GM12878 (cell line): Measurements from ENCODE around the gene ZNF841. TPM values are rescaled to one million over a fixed set of nuclear protein-coding genes. Genes with fewer than 3 reads are reported as not detected.

Source experiments
- ATAC-seq: fragments of 200-7000 bp; cut with Tn5 transposase; 3 replicates; pipeline ENCODE4 v1.9.1; 2020; ENCODE audit warnings: mild to moderate bottlenecking, moderate library complexity
- BruUV-seq: library from RNA; stranded (reverse); fragments of 400-500 nt; replicated peaks from 2 replicates; lab custom pipeline; 2021; lab: Mats Ljungman, UMichigan
- CTCF ChIA-PET: fragments of 300-600 bp; sonication (Branson Sonifier 250); formaldehyde crosslinking; extraction: SDS; loops from one replicate; lab custom pipeline; 2021; ENCODE audit warnings: inconsistent platforms; lab: Yijun Ruan, JAX
- POLR2A ChIA-PET: fragments of 350-600 bp; formaldehyde crosslinking; extraction: SDS; loops from one replicate; lab custom pipeline; 2021; ENCODE audit warnings: inconsistent platforms; lab: Charles Lee
- RAD21 ChIA-PET: fragments of 300-600 bp; sonication (Branson Sonifier 250); formaldehyde crosslinking; loops from one replicate; lab custom pipeline; 2023; ENCODE audit warnings: antibody characterized with exemption; ENCODE audit not compliant: unreplicated experiment; lab: Charles Lee
- SMC1A ChIA-PET: fragments of 300-600 bp; sonication (Branson Sonifier 250); formaldehyde crosslinking; loops from one replicate; lab custom pipeline; 2023; ENCODE audit not compliant: unreplicated experiment, uncharacterized antibody; lab: Charles Lee
- DNase-seq: peaks from one replicate; pipeline ENCODE4 v3.0.0-alpha.2; 2011; ENCODE audit warnings: low read depth, low spot score
- FAIRE-seq: peaks from 3 replicates; lab custom pipeline; 2011; peaks lifted over from hg19 to GRCh38; lab: Jason Lieb, UNC
- H2AFZ ChIP-seq: 2 replicates; pipeline ENCODE4 v1.6.0; 2011; ENCODE audit warnings: low read depth, low read length, control low read depth; ENCODE audit not compliant: control insufficient read depth
- H3K27ac ChIP-seq: 2 replicates; pipeline ENCODE4 v1.5.1; 2011; ENCODE audit warnings: control low read depth; ENCODE audit not compliant: control insufficient read depth, insufficient read depth
- H3K27me3 ChIP-seq, 2 experiments: replicated peaks in 1 of 2; 2 replicates each; pipeline versions ENCODE4 v1.6.0 to v1.6.1; 2011; ENCODE audit warnings: low read length in 1 of 2; ENCODE audit not compliant: control insufficient read depth in 2 of 2, insufficient read depth in 2 of 2
- H3K36me3 ChIP-seq, 2 experiments: 2 replicates each; pipeline ENCODE4 v1.5.1; 2011; ENCODE audit warnings: low read length in 1 of 2; ENCODE audit not compliant: control insufficient read depth in 2 of 2, insufficient read depth in 2 of 2
- H3K4me1 ChIP-seq: 2 replicates; pipeline ENCODE4 v1.6.1; 2011; ENCODE audit warnings: mild to moderate bottlenecking, low read length, moderate library complexity, mixed read lengths; ENCODE audit not compliant: control insufficient read depth, insufficient read depth
- H3K4me2 ChIP-seq: 2 replicates; pipeline ENCODE4 v1.6.0; 2011; ENCODE audit warnings: control low read depth; ENCODE audit not compliant: control insufficient read depth, insufficient read depth
- H3K4me3 ChIP-seq: fragments of 200-600 bp; sonication (generic); 2 replicates; pipeline ENCODE4 v1.5.1; 2016
- H3K79me2 ChIP-seq: 2 replicates; pipeline ENCODE4 v1.6.0; 2011; ENCODE audit warnings: low read length; ENCODE audit not compliant: control insufficient read depth, insufficient read depth
- H3K9ac ChIP-seq: 2 replicates; pipeline ENCODE4 v1.8.0; 2011; ENCODE audit warnings: low read length, control low read depth, mixed read lengths; ENCODE audit not compliant: control insufficient read depth, insufficient read depth
- H3K9me3 ChIP-seq: replicated peaks from 3 replicates; pipeline ENCODE4 v1.5.1; 2011; ENCODE audit warnings: mild to moderate bottlenecking, low read length; ENCODE audit not compliant: control insufficient read depth, insufficient read depth
- H4K20me1 ChIP-seq: 2 replicates; pipeline ENCODE4 v1.6.0; 2011; ENCODE audit not compliant: control insufficient read depth, insufficient read depth
- CHD4 ChIP-seq: fragments of 200-600 bp; sonication (generic); IDR thresholded peaks from 2 replicates; pipeline ENCODE4 v1.6.1; 2016; ENCODE audit warnings: mild to moderate bottlenecking
- CREM ChIP-seq: IDR thresholded peaks from 2 replicates; pipeline ENCODE4 v1.6.1; 2014; ENCODE audit warnings: antibody characterized with exemption, low read depth
- HDAC6 ChIP-seq: fragments of 200-600 bp; sonication (generic); IDR thresholded peaks from one replicate; pipeline ENCODE4 v1.8.0; 2017; ENCODE audit warnings: antibody characterized with exemption; ENCODE audit not compliant: unreplicated experiment
- POU2F2 ChIP-seq: IDR thresholded peaks from 3 replicates; pipeline ENCODE4 v1.6.1; 2011; ENCODE audit warnings: low read depth, mild to moderate bottlenecking, low read length, borderline replicate concordance
- TAF1 ChIP-seq: IDR thresholded peaks from 2 replicates; pipeline ENCODE4 v1.6.1; 2011; ENCODE audit warnings: mild to moderate bottlenecking, low read depth, low read length, borderline replicate concordance
- TCF7 ChIP-seq: IDR thresholded peaks from 2 replicates; pipeline ENCODE4 v1.6.1; 2014; ENCODE audit warnings: antibody characterized with exemption, borderline replicate concordance
- ZNF207 ChIP-seq: fragments of 450-650 bp; IDR thresholded peaks from 2 replicates; pipeline ENCODE4 v1.6.1; 2014; ENCODE audit warnings: antibody characterized with exemption, mild to moderate bottlenecking, borderline replicate concordance
- WGBS: methylation state at CpG from one replicate; pipeline ENCODE4 v1.1.6; 2016; ENCODE audit warnings: low lambda C conversion rate; ENCODE audit not compliant: insufficient replicate concordance, insufficient coverage; ENCODE audit errors: missing lambda C conversion rate; 5-methylcytosine and 5-hydroxymethylcytosine counted together
- in situ Hi-C: fragments of 300-500 bp; cut with MboI; formaldehyde crosslinking; loops from 9 replicates; pipeline ENCODE4 v1.14.3; 2018; ENCODE audit warnings: mixed read lengths
- intact Hi-C: fragments of 100-400 bp; cut with micrococcal nuclease; formaldehyde crosslinking; loops from one replicate; pipeline ENCODE4 v1.14.2; 2022; ENCODE audit not compliant: unreplicated experiment
- polyA plus RNA-seq, 11 experiments: library from polyadenylated mRNA; depleted of rRNA in 4 of 11; unstranded in 6 of 11; stranded (reverse) in 5 of 11; fragments of >200 nt; fragmentation: Nextera tagmentation in 4 of 11; fragmentation: Illumina TruSeq in 1 of 11; extraction: Ambion mirVana in 4 of 11; extraction: Trizol in 1 of 11; gene quantifications; 1 replicate in 1 of 11; 2 replicates in 10 of 11; pipeline versions ENCODE4 v1.2.1 to v1.2.3, GENCODE V29; 2011 to 2016; ENCODE audit warnings: inconsistent platforms in 2 of 11, missing spikeins in 2 of 11, low read depth in 1 of 11
- total RNA-seq, 4 experiments: library from RNA; depleted of rRNA in 3 of 4; stranded (reverse); fragments of >200 nt in 3 of 4; fragmentation: Illumina TruSeq in 1 of 4; extraction: Trizol in 1 of 4; gene quantifications; 2 replicates each; pipeline versions ENCODE4 v1.2.1 to v1.2.3, GENCODE V29; 2013 to 2021
- TF ChIP-seq, protein P1 (sequence below): fragments of 450-650 bp; IDR thresholded peaks from 2 replicates; pipeline ENCODE4 v1.6.1; 2017; ENCODE audit warnings: mild to moderate bottlenecking
- TF ChIP-seq, protein P2 (sequence below): fragments of 450-650 bp; IDR thresholded peaks from 2 replicates; pipeline ENCODE4 v1.6.1; 2017; ENCODE audit warnings: mild to moderate bottlenecking, moderate library complexity
- TF ChIP-seq, protein P3 (sequence below): IDR thresholded peaks from 2 replicates; pipeline ENCODE4 v1.6.1; 2012; ENCODE audit warnings: improper control_type of control experiment, low read depth, low read length; ENCODE audit not compliant: insufficient replicate concordance
- TF ChIP-seq, protein P4 (sequence below), 3 experiments: IDR thresholded peaks in 2 of 3; conservative IDR thresholded peaks in 1 of 3; 2 replicates each; pipeline ENCODE4 v1.5.1; 2011; ENCODE audit warnings: low read depth in 3 of 3, low read length in 3 of 3, mild to moderate bottlenecking in 3 of 3, control low read depth in 2 of 3, moderate library complexity in 2 of 3, inconsistent platforms in 1 of 3, mixed read lengths in 1 of 3; ENCODE audit not compliant: control insufficient read depth in 2 of 3, insufficient read depth in 1 of 3; ENCODE audit errors: extremely low read depth in 1 of 3

The ZNF841 gene
- total and polyA plus RNA-seq, 10 of the 15 experiments (the other 5 are each of a cell fraction or from before 2014, with no cell fraction given) = 1.4 to 15.0 (median 8.2) TPM

DNA sequence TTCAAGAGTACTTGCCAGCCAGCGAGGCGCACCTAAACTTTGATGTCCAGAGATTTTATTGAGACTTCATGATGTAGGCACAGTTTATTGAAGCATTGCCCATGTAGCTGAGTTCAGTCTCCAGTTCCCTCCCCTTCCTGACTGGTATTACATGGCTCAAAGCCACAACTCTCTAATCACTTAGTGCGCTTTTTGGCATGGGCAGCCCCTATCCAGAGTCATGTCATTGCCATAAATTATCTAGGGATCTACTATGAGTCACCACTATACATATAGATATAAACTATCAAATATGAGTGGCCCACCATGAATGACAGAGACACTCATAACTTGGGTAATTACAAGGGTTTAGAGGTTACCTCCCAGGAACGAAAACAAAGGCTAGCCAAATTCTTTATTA is 75.1 kb downstream of the ZNF841 start:
- RAD21 ChIA-PET = no interaction called here
- Histone ChIP-seq H3K9ac (no peak overlapping the region), H2AFZ (no peak overlapping the region), H3K4me3 (no peak overlapping the region), H3K79me2 (no peaks in the 10 kb centered on the region), H3K9me3 (peaks cover 51% of the 10 kb centered on the region), H3K27me3 (no peaks in the 10 kb centered on the region), H3K4me2 (no peak overlapping the region), H3K36me3 (peaks cover 4 to 52% of the 10 kb centered on the region in 2 experiments), H4K20me1 (no peaks in the 10 kb centered on the region), H3K27ac (no peak overlapping the region), H3K4me1 (no peaks in the 10 kb centered on the region)
- 96% methylated on average over 4 of the region's 4 CpGs for WGBS
- CTCF ChIA-PET = no interaction called here
- SMC1A ChIA-PET = no interaction called here
- intact Hi-C loops = no loop called here
- no TSS peak for BruUV-seq
- in situ Hi-C loops = no loop called here
- POLR2A ChIA-PET = no interaction called here
- FAIRE-seq (no peak), ATAC-seq (no peak), DNase-seq (no peak)
- TF ChIP-seq HDAC6 = no peak
- TF ChIP-seq POU2F2 = no peak
- TF ChIP-seq, protein P1, sequence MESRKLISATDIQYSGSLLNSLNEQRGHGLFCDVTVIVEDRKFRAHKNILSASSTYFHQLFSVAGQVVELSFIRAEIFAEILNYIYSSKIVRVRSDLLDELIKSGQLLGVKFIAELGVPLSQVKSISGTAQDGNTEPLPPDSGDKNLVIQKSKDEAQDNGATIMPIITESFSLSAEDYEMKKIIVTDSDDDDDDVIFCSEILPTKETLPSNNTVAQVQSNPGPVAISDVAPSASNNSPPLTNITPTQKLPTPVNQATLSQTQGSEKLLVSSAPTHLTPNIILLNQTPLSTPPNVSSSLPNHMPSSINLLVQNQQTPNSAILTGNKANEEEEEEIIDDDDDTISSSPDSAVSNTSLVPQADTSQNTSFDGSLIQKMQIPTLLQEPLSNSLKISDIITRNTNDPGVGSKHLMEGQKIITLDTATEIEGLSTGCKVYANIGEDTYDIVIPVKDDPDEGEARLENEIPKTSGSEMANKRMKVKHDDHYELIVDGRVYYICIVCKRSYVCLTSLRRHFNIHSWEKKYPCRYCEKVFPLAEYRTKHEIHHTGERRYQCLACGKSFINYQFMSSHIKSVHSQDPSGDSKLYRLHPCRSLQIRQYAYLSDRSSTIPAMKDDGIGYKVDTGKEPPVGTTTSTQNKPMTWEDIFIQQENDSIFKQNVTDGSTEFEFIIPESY = no peak
- no peak for TF ChIP-seq CHD4
- TF ChIP-seq, protein P2, sequence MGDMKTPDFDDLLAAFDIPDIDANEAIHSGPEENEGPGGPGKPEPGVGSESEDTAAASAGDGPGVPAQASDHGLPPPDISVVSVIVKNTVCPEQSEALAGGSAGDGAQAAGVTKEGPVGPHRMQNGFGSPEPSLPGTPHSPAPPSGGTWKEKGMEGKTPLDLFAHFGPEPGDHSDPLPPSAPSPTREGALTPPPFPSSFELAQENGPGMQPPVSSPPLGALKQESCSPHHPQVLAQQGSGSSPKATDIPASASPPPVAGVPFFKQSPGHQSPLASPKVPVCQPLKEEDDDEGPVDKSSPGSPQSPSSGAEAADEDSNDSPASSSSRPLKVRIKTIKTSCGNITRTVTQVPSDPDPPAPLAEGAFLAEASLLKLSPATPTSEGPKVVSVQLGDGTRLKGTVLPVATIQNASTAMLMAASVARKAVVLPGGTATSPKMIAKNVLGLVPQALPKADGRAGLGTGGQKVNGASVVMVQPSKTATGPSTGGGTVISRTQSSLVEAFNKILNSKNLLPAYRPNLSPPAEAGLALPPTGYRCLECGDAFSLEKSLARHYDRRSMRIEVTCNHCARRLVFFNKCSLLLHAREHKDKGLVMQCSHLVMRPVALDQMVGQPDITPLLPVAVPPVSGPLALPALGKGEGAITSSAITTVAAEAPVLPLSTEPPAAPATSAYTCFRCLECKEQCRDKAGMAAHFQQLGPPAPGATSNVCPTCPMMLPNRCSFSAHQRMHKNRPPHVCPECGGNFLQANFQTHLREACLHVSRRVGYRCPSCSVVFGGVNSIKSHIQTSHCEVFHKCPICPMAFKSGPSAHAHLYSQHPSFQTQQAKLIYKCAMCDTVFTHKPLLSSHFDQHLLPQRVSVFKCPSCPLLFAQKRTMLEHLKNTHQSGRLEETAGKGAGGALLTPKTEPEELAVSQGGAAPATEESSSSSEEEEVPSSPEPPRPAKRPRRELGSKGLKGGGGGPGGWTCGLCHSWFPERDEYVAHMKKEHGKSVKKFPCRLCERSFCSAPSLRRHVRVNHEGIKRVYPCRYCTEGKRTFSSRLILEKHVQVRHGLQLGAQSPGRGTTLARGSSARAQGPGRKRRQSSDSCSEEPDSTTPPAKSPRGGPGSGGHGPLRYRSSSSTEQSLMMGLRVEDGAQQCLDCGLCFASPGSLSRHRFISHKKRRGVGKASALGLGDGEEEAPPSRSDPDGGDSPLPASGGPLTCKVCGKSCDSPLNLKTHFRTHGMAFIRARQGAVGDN = no peak
- TF ChIP-seq TCF7 = no peak
- TF ChIP-seq CREM = no peak
- TF ChIP-seq, protein P3, sequence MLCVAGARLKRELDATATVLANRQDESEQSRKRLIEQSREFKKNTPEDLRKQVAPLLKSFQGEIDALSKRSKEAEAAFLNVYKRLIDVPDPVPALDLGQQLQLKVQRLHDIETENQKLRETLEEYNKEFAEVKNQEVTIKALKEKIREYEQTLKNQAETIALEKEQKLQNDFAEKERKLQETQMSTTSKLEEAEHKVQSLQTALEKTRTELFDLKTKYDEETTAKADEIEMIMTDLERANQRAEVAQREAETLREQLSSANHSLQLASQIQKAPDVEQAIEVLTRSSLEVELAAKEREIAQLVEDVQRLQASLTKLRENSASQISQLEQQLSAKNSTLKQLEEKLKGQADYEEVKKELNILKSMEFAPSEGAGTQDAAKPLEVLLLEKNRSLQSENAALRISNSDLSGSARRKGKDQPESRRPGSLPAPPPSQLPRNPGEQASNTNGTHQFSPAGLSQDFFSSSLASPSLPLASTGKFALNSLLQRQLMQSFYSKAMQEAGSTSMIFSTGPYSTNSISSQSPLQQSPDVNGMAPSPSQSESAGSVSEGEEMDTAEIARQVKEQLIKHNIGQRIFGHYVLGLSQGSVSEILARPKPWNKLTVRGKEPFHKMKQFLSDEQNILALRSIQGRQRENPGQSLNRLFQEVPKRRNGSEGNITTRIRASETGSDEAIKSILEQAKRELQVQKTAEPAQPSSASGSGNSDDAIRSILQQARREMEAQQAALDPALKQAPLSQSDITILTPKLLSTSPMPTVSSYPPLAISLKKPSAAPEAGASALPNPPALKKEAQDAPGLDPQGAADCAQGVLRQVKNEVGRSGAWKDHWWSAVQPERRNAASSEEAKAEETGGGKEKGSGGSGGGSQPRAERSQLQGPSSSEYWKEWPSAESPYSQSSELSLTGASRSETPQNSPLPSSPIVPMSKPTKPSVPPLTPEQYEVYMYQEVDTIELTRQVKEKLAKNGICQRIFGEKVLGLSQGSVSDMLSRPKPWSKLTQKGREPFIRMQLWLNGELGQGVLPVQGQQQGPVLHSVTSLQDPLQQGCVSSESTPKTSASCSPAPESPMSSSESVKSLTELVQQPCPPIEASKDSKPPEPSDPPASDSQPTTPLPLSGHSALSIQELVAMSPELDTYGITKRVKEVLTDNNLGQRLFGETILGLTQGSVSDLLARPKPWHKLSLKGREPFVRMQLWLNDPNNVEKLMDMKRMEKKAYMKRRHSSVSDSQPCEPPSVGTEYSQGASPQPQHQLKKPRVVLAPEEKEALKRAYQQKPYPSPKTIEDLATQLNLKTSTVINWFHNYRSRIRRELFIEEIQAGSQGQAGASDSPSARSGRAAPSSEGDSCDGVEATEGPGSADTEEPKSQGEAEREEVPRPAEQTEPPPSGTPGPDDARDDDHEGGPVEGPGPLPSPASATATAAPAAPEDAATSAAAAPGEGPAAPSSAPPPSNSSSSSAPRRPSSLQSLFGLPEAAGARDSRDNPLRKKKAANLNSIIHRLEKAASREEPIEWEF = no peak
- TF ChIP-seq, protein P4, sequence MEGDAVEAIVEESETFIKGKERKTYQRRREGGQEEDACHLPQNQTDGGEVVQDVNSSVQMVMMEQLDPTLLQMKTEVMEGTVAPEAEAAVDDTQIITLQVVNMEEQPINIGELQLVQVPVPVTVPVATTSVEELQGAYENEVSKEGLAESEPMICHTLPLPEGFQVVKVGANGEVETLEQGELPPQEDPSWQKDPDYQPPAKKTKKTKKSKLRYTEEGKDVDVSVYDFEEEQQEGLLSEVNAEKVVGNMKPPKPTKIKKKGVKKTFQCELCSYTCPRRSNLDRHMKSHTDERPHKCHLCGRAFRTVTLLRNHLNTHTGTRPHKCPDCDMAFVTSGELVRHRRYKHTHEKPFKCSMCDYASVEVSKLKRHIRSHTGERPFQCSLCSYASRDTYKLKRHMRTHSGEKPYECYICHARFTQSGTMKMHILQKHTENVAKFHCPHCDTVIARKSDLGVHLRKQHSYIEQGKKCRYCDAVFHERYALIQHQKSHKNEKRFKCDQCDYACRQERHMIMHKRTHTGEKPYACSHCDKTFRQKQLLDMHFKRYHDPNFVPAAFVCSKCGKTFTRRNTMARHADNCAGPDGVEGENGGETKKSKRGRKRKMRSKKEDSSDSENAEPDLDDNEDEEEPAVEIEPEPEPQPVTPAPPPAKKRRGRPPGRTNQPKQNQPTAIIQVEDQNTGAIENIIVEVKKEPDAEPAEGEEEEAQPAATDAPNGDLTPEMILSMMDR (IDR thresholded peaks at IDR 0.05 in 2 of 3, conservative IDR thresholded peaks at IDR 0.05 in 1 of 3; ENCODE audit: control insufficient read depth in 2 of 3, extremely low read depth in 1 of 3, insufficient read depth in 1 of 3, low read depth in 3 of 3, low read length in 3 of 3) = no peak
- TF ChIP-seq TAF1 = no peak
- TF ChIP-seq ZNF207 = no peak
